ENCODE measurements around the gene AGTRAP. TPM values are rescaled to one million over a fixed set of nuclear protein-coding genes. Genes with fewer than 3 reads are reported as not detected.

The AGTRAP gene
- total RNA-seq, 1 donor from 2014 or later = 9.0 TPM

GRCh38 chr1:11731691-11732283 lies 4.1 kb upstream of the AGTRAP start:
- peak; percentile 59 for DNase-seq (ENCODE audit: low spot score)
- peak; percentile 61 for ATAC-seq

GRCh38 chr1:11733306-11733705 lies 2.6 kb upstream of the AGTRAP start:
- ATAC-seq (no peak), DNase-seq (ENCODE audit: low spot score) (no peak)

GRCh38 chr1:11735531-11735853 lies 444 bp upstream of the AGTRAP start:
- no peak for DNase-seq (ENCODE audit: low spot score)
- no peak for ATAC-seq

- DNase-seq (ENCODE audit: low spot score) (no peak), ATAC-seq (peak; percentile 57)
These were observed 1.1 kb downstream of the AGTRAP start for GRCh38 chr1:11736746-11737639.

- DNase-seq (ENCODE audit: low spot score) = no peak
- no peak for ATAC-seq
These were observed 2.2 kb downstream of the AGTRAP start for GRCh38 chr1:11738096-11738495.

- DNase-seq (ENCODE audit: low spot score) (no peak), ATAC-seq (no peak)
These were observed 2.8 kb downstream of the AGTRAP start for GRCh38 chr1:11738783-11739182.

GRCh38 chr1:11740258-11741192 lies 4.6 kb downstream of the AGTRAP start:
- DNase-seq (ENCODE audit: low spot score) (no peak), ATAC-seq (no peak)

- ATAC-seq (no peak), DNase-seq (ENCODE audit: low spot score) (no peak)
These were observed 5.5 kb downstream of the AGTRAP start for GRCh38 chr1:11741482-11741881.

- no peak for ATAC-seq
- no peak for DNase-seq (ENCODE audit: low spot score)
These were observed 6.1 kb downstream of the AGTRAP start for GRCh38 chr1:11741919-11742558.

GRCh38 chr1:11744287-11744686 lies 8.4 kb downstream of the AGTRAP start:
- no peak for DNase-seq (ENCODE audit: low spot score)
- no peak for ATAC-seq

- ATAC-seq (no peak), DNase-seq (ENCODE audit: low spot score) (no peak)
These were observed 10.2 kb downstream of the AGTRAP start for GRCh38 chr1:11746092-11746491.

GRCh38 chr1:11746795-11747487 lies 11.0 kb downstream of the AGTRAP start:
- ATAC-seq (no peak), DNase-seq (ENCODE audit: low spot score) (no peak)

- DNase-seq (ENCODE audit: low spot score) (no peak), ATAC-seq (no peak)
These were observed 12.6 kb downstream of the AGTRAP start for GRCh38 chr1:11748294-11749202.

GRCh38 chr1:11749203-11749689 lies 13.3 kb downstream of the AGTRAP start:
- DNase-seq (ENCODE audit: low spot score) = no peak
- ATAC-seq = peak; percentile 85

- ATAC-seq = no peak
- DNase-seq (ENCODE audit: low spot score) = no peak
These were observed 14.1 kb downstream of the AGTRAP start for GRCh38 chr1:11749996-11750395.

- DNase-seq (ENCODE audit: low spot score) (no peak), ATAC-seq (no peak)
These were observed 15.2 kb downstream of the AGTRAP start for GRCh38 chr1:11751087-11751486.

GRCh38 chr1:11752359-11753088 lies 16.6 kb downstream of the AGTRAP start:
- DNase-seq (ENCODE audit: low spot score) (no peak), ATAC-seq (no peak)

- ATAC-seq (no peak), DNase-seq (ENCODE audit: low spot score) (no peak)
These were observed 17.7 kb downstream of the AGTRAP start for GRCh38 chr1:11753555-11754208.
